ENCODE measurements around the gene ANKRD49. TPM values are rescaled to one million over a fixed set of nuclear protein-coding genes. Genes with fewer than 3 reads are reported as not detected.

Gene ANKRD49
- total and polyA plus RNA-seq, 2 experiments from 2014 or later, result 17.9 to 31.2 TPM

DNA sequence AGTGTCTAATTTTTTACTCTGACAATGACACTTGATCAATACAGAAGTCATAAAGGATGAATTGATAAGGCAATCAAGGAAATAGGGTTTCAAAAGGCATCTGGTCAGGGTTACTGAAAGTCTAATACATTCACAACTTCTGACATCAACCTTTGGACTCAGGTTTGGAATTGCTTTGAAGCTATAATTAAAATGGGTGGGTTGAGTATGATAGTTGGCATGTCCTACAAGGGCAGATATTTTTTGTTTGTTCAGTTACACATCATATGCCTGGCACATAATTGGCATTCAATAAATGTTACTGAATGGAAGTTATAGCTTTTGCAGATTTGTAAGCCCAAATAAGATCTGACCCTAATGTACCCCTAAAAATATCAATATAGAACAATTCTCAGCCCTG lies 42.6 kb downstream of the ANKRD49 start:
- Histone ChIP-seq H3K4me3 (no peak overlapping the region), H3K36me3 (replicated peaks; ENCODE audit: insufficient read depth, low read depth) (no peaks in the 10 kb centered on the region), H3K9me2 (replicated peaks; ENCODE audit: insufficient read depth) (no peaks in the 10 kb centered on the region), H3K79me2 (no peaks in the 10 kb centered on the region), H3K4me1 (ENCODE audit: insufficient read depth) (no peaks in the 10 kb centered on the region), H2AFZ (no peak overlapping the region), H3K4me2 (no peak overlapping the region), H3K27me3 (no peaks in the 10 kb centered on the region), H4K20me1 (ENCODE audit: insufficient read depth, poor library complexity, severe bottlenecking) (no peaks in the 10 kb centered on the region), H3K27ac (no peak overlapping the region), H3K9me3 (ENCODE audit: low read depth) (no peaks in the 10 kb centered on the region)
- DNase-seq (ENCODE audit: low spot score), result no peak
- TF ChIP-seq EZH2 (IDR thresholded peaks at IDR 0.05; ENCODE audit: borderline replicate concordance) (no peak), EZH2phosphoT487 (IDR thresholded peaks at IDR 0.05; ENCODE audit: low read depth, severe bottlenecking, unreplicated experiment) (no peak)
- TF ChIP-seq, protein P1, sequence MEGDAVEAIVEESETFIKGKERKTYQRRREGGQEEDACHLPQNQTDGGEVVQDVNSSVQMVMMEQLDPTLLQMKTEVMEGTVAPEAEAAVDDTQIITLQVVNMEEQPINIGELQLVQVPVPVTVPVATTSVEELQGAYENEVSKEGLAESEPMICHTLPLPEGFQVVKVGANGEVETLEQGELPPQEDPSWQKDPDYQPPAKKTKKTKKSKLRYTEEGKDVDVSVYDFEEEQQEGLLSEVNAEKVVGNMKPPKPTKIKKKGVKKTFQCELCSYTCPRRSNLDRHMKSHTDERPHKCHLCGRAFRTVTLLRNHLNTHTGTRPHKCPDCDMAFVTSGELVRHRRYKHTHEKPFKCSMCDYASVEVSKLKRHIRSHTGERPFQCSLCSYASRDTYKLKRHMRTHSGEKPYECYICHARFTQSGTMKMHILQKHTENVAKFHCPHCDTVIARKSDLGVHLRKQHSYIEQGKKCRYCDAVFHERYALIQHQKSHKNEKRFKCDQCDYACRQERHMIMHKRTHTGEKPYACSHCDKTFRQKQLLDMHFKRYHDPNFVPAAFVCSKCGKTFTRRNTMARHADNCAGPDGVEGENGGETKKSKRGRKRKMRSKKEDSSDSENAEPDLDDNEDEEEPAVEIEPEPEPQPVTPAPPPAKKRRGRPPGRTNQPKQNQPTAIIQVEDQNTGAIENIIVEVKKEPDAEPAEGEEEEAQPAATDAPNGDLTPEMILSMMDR (IDR thresholded peaks at IDR 0.05; ENCODE audit: poor library complexity), result no peak

DNA sequence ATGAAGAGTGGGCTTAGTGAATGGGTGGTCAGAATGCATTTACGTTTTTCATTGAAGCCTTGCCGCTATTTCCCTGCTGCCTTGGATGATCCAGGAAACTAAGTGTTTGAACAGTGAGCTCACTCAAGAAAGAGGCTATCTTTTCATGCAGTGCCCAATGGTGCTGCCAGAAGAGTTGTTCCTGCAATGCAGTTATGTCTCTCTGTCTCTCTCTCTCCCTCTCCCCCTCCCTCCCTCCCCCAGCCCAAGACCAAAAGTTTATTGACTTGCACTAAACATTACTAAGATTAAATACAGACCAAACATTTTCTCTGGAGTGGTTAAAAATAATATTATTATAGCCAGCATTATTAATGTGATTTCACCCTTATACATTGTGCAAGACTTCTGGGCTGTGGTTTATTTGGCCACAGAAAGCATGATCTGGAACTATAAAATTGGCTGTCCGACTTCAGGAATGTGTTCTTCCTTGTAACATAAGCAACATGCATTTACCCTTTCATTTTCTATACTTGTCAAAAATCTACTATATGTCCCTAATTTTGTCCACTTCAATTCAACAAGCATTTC lies 43.3 kb downstream of the ANKRD49 start:
- Histone ChIP-seq H3K9me2 (replicated peaks; ENCODE audit: insufficient read depth) (no peaks in the 10 kb centered on the region), H3K4me1 (ENCODE audit: insufficient read depth) (no peaks in the 10 kb centered on the region), H3K9me3 (ENCODE audit: low read depth) (no peaks in the 10 kb centered on the region), H3K79me2 (no peaks in the 10 kb centered on the region), H3K27me3 (no peaks in the 10 kb centered on the region), H4K20me1 (ENCODE audit: insufficient read depth, poor library complexity, severe bottlenecking) (no peaks in the 10 kb centered on the region), H2AFZ (no peak overlapping the region), H3K4me2 (no peak overlapping the region), H3K27ac (no peak overlapping the region), H3K4me3 (no peak overlapping the region), H3K36me3 (replicated peaks; ENCODE audit: insufficient read depth, low read depth) (no peaks in the 10 kb centered on the region)
- TF ChIP-seq, protein P1 (IDR thresholded peaks at IDR 0.05; ENCODE audit: poor library complexity), result no peak
- TF ChIP-seq EZH2 (IDR thresholded peaks at IDR 0.05; ENCODE audit: borderline replicate concordance) (no peak), EZH2phosphoT487 (IDR thresholded peaks at IDR 0.05; ENCODE audit: low read depth, severe bottlenecking, unreplicated experiment) (no peak)
- no peak for DNase-seq (ENCODE audit: low spot score)
- 46% methylated on average over 3 of the region's 3 CpGs for WGBS (ENCODE audit: low lambda C conversion rate, missing lambda C conversion rate)

DNA sequence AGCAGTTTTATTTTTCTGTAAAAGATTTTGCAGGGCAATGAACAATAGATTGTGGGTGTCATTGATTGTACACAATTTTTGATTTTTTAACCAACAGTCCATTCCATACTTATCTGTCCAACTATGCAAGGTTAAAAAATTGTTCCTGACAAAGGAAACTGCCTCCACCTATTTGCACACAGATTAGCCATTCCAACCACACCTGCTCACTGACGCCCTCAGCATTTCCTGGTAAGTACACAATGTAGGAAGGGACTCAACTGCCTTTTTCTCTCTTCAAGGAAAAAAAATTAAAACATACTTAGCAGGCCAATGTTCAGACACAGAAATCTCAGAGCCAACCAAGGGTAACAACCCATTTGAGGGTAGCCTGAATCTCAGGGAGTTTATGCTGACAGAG lies 45.6 kb downstream of the ANKRD49 start:
- H3K9me2 ChIP-seq (replicated peaks; ENCODE audit: insufficient read depth), result no peaks in the 10 kb centered on the region
- 61% methylated on average over 1 of the region's 1 CpG for WGBS (ENCODE audit: low lambda C conversion rate, missing lambda C conversion rate)
- no peaks in the 10 kb centered on the region for H3K36me3 ChIP-seq (replicated peaks; ENCODE audit: insufficient read depth, low read depth)
- no peak overlapping the region for H3K4me3 ChIP-seq
- H3K27me3 ChIP-seq, result no peaks in the 10 kb centered on the region
- H3K4me1 ChIP-seq (ENCODE audit: insufficient read depth), result peaks cover 8% of the 10 kb centered on the region
- H4K20me1 ChIP-seq (ENCODE audit: insufficient read depth, poor library complexity, severe bottlenecking), result no peaks in the 10 kb centered on the region
- H3K4me2 ChIP-seq, result no peak overlapping the region
- no peak for TF ChIP-seq EZH2phosphoT487 (IDR thresholded peaks at IDR 0.05; ENCODE audit: low read depth, severe bottlenecking, unreplicated experiment)
- TF ChIP-seq, protein P1 (IDR thresholded peaks at IDR 0.05; ENCODE audit: poor library complexity), result no peak
- TF ChIP-seq EZH2 (IDR thresholded peaks at IDR 0.05; ENCODE audit: borderline replicate concordance), result no peak
- no peaks in the 10 kb centered on the region for H3K9me3 ChIP-seq (ENCODE audit: low read depth)
- peak overlapping the region; percentile 85 for H3K27ac ChIP-seq
- H3K79me2 ChIP-seq, result peaks cover 3% of the 10 kb centered on the region
- peak; percentile 54 for DNase-seq (ENCODE audit: low spot score)
- H2AFZ ChIP-seq, result no peak overlapping the region
